ENCODE measurements around the gene LYSET.

- TF ChIP-seq POLR2A (IDR thresholded peaks at IDR 0.05), result no peak
- no peak for TF ChIP-seq CTCF (IDR thresholded peaks at IDR 0.05)
Measured at GRCh38 chr14:93201155-93201704, 16.1 kb downstream of the LYSET start.

Measured in right lobe of liver (tissue), 4 donors.